Measurements from ENCODE around the gene WDR88.

DNA sequence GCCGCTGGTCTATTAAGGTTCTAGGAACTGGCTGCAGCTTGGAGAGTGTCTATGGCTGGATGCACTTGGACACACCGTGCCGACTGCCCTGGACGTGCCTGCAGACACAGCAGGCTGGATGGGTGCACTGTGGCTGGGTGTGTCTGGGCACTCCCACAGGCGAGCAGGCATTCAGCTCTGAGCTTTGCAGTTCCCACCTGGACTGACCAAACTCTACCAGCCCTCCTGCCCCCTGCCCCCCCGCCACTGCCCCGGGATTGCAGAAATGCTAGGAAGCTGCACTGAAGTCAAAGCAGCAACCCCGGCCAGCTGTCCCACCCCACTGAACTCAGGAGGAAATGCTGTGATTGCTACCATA, 55.2 kb downstream of the WDR88 start:
- TF ChIP-seq POLR2A (IDR thresholded peaks at IDR 0.05) = no peak
- TF ChIP-seq, protein P1, sequence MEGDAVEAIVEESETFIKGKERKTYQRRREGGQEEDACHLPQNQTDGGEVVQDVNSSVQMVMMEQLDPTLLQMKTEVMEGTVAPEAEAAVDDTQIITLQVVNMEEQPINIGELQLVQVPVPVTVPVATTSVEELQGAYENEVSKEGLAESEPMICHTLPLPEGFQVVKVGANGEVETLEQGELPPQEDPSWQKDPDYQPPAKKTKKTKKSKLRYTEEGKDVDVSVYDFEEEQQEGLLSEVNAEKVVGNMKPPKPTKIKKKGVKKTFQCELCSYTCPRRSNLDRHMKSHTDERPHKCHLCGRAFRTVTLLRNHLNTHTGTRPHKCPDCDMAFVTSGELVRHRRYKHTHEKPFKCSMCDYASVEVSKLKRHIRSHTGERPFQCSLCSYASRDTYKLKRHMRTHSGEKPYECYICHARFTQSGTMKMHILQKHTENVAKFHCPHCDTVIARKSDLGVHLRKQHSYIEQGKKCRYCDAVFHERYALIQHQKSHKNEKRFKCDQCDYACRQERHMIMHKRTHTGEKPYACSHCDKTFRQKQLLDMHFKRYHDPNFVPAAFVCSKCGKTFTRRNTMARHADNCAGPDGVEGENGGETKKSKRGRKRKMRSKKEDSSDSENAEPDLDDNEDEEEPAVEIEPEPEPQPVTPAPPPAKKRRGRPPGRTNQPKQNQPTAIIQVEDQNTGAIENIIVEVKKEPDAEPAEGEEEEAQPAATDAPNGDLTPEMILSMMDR (IDR thresholded peaks at IDR 0.05) = no peak

All from ovary (tissue), 3 donors.